ENCODE results near the gene NEUROD6.

- TF ChIP-seq, protein P1, sequence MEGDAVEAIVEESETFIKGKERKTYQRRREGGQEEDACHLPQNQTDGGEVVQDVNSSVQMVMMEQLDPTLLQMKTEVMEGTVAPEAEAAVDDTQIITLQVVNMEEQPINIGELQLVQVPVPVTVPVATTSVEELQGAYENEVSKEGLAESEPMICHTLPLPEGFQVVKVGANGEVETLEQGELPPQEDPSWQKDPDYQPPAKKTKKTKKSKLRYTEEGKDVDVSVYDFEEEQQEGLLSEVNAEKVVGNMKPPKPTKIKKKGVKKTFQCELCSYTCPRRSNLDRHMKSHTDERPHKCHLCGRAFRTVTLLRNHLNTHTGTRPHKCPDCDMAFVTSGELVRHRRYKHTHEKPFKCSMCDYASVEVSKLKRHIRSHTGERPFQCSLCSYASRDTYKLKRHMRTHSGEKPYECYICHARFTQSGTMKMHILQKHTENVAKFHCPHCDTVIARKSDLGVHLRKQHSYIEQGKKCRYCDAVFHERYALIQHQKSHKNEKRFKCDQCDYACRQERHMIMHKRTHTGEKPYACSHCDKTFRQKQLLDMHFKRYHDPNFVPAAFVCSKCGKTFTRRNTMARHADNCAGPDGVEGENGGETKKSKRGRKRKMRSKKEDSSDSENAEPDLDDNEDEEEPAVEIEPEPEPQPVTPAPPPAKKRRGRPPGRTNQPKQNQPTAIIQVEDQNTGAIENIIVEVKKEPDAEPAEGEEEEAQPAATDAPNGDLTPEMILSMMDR (IDR thresholded peaks at IDR 0.05), result no peak
- TF ChIP-seq EP300 (IDR thresholded peaks at IDR 0.05), result no peak
Observed at GRCh38 chr7:31345421-31345820, 4.9 kb upstream of the NEUROD6 start.
